Activated T-cell treated with anti-CD3 and anti-CD28 coated beads, Interleukin-2, amount 50 U/mL, for 24 hours (primary cell): ENCODE measurements around the gene SNX21.
"Not testable (repeated sequence)": the region's sequence is repeated elsewhere in the genome, so short reads cannot be mapped to it uniquely, and the experiment has no call there.

Source experiments
- DNase-seq: peaks from one replicate; pipeline ENCODE4 v3.0.0-alpha.2; 2020
- H3K27ac Mint-ChIP-seq: 2 replicates; pipeline ENCODE4 v1.8.0; 2020; ENCODE audit warnings: mild to moderate bottlenecking, mixed read lengths
- H3K27me3 Mint-ChIP-seq: 2 replicates; pipeline ENCODE4 v1.8.0; 2020; ENCODE audit warnings: mixed read lengths
- H3K36me3 Mint-ChIP-seq: 2 replicates; pipeline ENCODE4 v1.8.0; 2020; ENCODE audit warnings: low read depth, mixed read lengths
- H3K4me1 Mint-ChIP-seq: 2 replicates; pipeline ENCODE4 v1.8.0; 2020; ENCODE audit warnings: low read depth, mixed read lengths
- H3K4me3 Mint-ChIP-seq: 2 replicates; pipeline ENCODE4 v1.8.0; 2020; ENCODE audit warnings: mild to moderate bottlenecking, moderate library complexity, mixed read lengths
- H3K9me3 Mint-ChIP-seq: 2 replicates; pipeline ENCODE4 v1.8.0; 2020; ENCODE audit warnings: mixed read lengths

The SNX21 gene

GRCh38 chr20:45814314-45814713 is 19.3 kb upstream of the SNX21 start:
- Mint-ChIP-seq H3K9me3 (no peaks in the 10 kb centered on the region), H3K27ac (no peak overlapping the region), H3K4me3 (peak overlapping the region; percentile 3), H3K27me3 (no peaks in the 10 kb centered on the region), H3K36me3 (peaks cover 80% of the 10 kb centered on the region), H3K4me1 (peaks cover 23% of the 10 kb centered on the region)
- no peak for DNase-seq

- DNase-seq = no peak
- no peaks in the 10 kb centered on the region for H3K9me3 Mint-ChIP-seq
These were observed 16.6 kb upstream of the SNX21 start for GRCh38 chr20:45816951-45817350.

GRCh38 chr20:45817376-45818194 is 16.0 kb upstream of the SNX21 start:
- no peak overlapping the region for H3K4me3 Mint-ChIP-seq
- no peak for DNase-seq
- no peak overlapping the region for H3K27ac Mint-ChIP-seq
- peaks cover 17% of the 10 kb centered on the region for H3K4me1 Mint-ChIP-seq
- H3K9me3 Mint-ChIP-seq = no peaks in the 10 kb centered on the region
- peaks cover 48% of the 10 kb centered on the region for H3K36me3 Mint-ChIP-seq
- peaks cover 14% of the 10 kb centered on the region for H3K27me3 Mint-ChIP-seq

More at GRCh38 chr20:45816951-45817350, 16.6 kb upstream of the SNX21 start:
- Mint-ChIP-seq H3K4me3 (no peak overlapping the region), H3K27ac (no peak overlapping the region), H3K36me3 (peaks cover 54% of the 10 kb centered on the region), H3K27me3 (peaks cover 8% of the 10 kb centered on the region), H3K4me1 (peaks cover 18% of the 10 kb centered on the region)

- Mint-ChIP-seq H3K36me3 (peaks cover 42% of the 10 kb centered on the region), H3K27ac (no peak overlapping the region), H3K9me3 (no peaks in the 10 kb centered on the region), H3K4me1 (peaks cover 15% of the 10 kb centered on the region), H3K27me3 (peaks cover 21% of the 10 kb centered on the region), H3K4me3 (no peak overlapping the region)
- no peak for DNase-seq
These were observed 15.4 kb upstream of the SNX21 start for GRCh38 chr20:45818239-45818638.

- DNase-seq = no peak
- Mint-ChIP-seq H3K4me3 (no peak overlapping the region), H3K9me3 (no peaks in the 10 kb centered on the region), H3K27me3 (peaks cover 33% of the 10 kb centered on the region), H3K4me1 (peaks cover 19% of the 10 kb centered on the region), H3K36me3 (peaks cover 32% of the 10 kb centered on the region), H3K27ac (no peak overlapping the region)
These were observed 14.1 kb upstream of the SNX21 start for GRCh38 chr20:45819466-45819865.

- Mint-ChIP-seq H3K27ac (no peak overlapping the region), H3K36me3 (peaks cover 9% of the 10 kb centered on the region), H3K4me1 (peaks cover 18% of the 10 kb centered on the region), H3K4me3 (no peak overlapping the region), H3K9me3 (no peaks in the 10 kb centered on the region), H3K27me3 (peaks cover 38% of the 10 kb centered on the region)
- DNase-seq = no peak
These were observed 11.7 kb upstream of the SNX21 start for GRCh38 chr20:45821947-45822346.

GRCh38 chr20:45822857-45823256 is 10.7 kb upstream of the SNX21 start:
- Mint-ChIP-seq H3K27ac (no peak overlapping the region), H3K9me3 (no peaks in the 10 kb centered on the region), H3K4me1 (peaks cover 18% of the 10 kb centered on the region), H3K36me3 (peaks cover under 1% of the 10 kb centered on the region), H3K27me3 (peaks cover 38% of the 10 kb centered on the region), H3K4me3 (no peak overlapping the region)
- no peak for DNase-seq

GRCh38 chr20:45823949-45824835 is 9.4 kb upstream of the SNX21 start:
- peak overlapping the region; percentile 53 for H3K4me3 Mint-ChIP-seq
- H3K36me3 Mint-ChIP-seq = no peaks in the 10 kb centered on the region
- H3K27me3 Mint-ChIP-seq = peaks cover 38% of the 10 kb centered on the region
- peak; percentile 67 for DNase-seq
- H3K4me1 Mint-ChIP-seq = peaks cover 18% of the 10 kb centered on the region
- H3K27ac Mint-ChIP-seq = peak overlapping the region; percentile 59
- H3K9me3 Mint-ChIP-seq = no peaks in the 10 kb centered on the region

- no peaks in the 10 kb centered on the region for H3K36me3 Mint-ChIP-seq
- peaks cover 18% of the 10 kb centered on the region for H3K4me1 Mint-ChIP-seq
- no peak overlapping the region for H3K4me3 Mint-ChIP-seq
- no peaks in the 10 kb centered on the region for H3K9me3 Mint-ChIP-seq
- H3K27me3 Mint-ChIP-seq = peaks cover 33% of the 10 kb centered on the region
- no peak overlapping the region for H3K27ac Mint-ChIP-seq
- DNase-seq = no peak
These were observed 7.1 kb upstream of the SNX21 start for GRCh38 chr20:45826381-45827019.

- Mint-ChIP-seq H3K4me3 (no peak within 1 kb of the TSS), H3K27ac (peak within 1 kb of the TSS; percentile 44), H3K27me3 (peaks cover 28% of the 10 kb centered on the region), H3K36me3 (no peaks in the 10 kb centered on the region), H3K4me1 (peaks cover 18% of the 10 kb centered on the region), H3K9me3 (no peaks in the 10 kb centered on the region)
- DNase-seq = no peak
These were observed 6.5 kb upstream of the SNX21 start, which contains the start of gene TNNC2 for GRCh38 chr20:45827030-45827652. Gene TNNC2, minus strand, starts transcription at chr20:45827312. Its CDS starts 64 bp downstream, at chr20:45827248.

- Mint-ChIP-seq H3K4me3 (no peak overlapping the region), H3K9me3 (no peaks in the 10 kb centered on the region)
- no peak for DNase-seq
These were observed 5.9 kb upstream of the SNX21 start for GRCh38 chr20:45827712-45828111.

GRCh38 chr20:45828589-45828988 is 5.0 kb upstream of the SNX21 start:
- H3K36me3 Mint-ChIP-seq = no peaks in the 10 kb centered on the region
- no peak for DNase-seq
- H3K9me3 Mint-ChIP-seq = no peaks in the 10 kb centered on the region
- peaks cover 18% of the 10 kb centered on the region for H3K4me1 Mint-ChIP-seq
- peaks cover 14% of the 10 kb centered on the region for H3K27me3 Mint-ChIP-seq
- no peak overlapping the region for H3K27ac Mint-ChIP-seq
- no peak overlapping the region for H3K4me3 Mint-ChIP-seq

More at GRCh38 chr20:45827712-45828111, 5.9 kb upstream of the SNX21 start:
- H3K36me3 Mint-ChIP-seq = no peaks in the 10 kb centered on the region
- peaks cover 16% of the 10 kb centered on the region for H3K4me1 Mint-ChIP-seq
- H3K27me3 Mint-ChIP-seq = peaks cover 23% of the 10 kb centered on the region
- H3K27ac Mint-ChIP-seq = no peak overlapping the region

GRCh38 chr20:45829673-45830106 is 3.9 kb upstream of the SNX21 start:
- H3K9me3 Mint-ChIP-seq, H3K4me3 Mint-ChIP-seq, DNase-seq, H3K36me3 Mint-ChIP-seq, H3K27me3 Mint-ChIP-seq, H3K27ac Mint-ChIP-seq: not testable (repeated sequence)
- peaks cover 14% of the 10 kb centered on the region for H3K4me1 Mint-ChIP-seq

GRCh38 chr20:45832619-45833018 is 980 bp upstream of the SNX21 start:
- Mint-ChIP-seq H3K27ac (no peak overlapping the region), H3K36me3 (no peaks in the 10 kb centered on the region), H3K9me3 (no peaks in the 10 kb centered on the region)

More at GRCh38 chr20:45832619-45833018, 980 bp upstream of the SNX21 start:
- DNase-seq = no peak
- peaks cover 12% of the 10 kb centered on the region for H3K4me1 Mint-ChIP-seq
- H3K27me3 Mint-ChIP-seq = no peaks in the 10 kb centered on the region
- no peak overlapping the region for H3K4me3 Mint-ChIP-seq
